ENCODE data around the gene MAGEC3. TPM values are rescaled to one million over a fixed set of nuclear protein-coding genes. Genes with fewer than 3 reads are reported as not detected.
"Not testable (repeated sequence)": the region's sequence is repeated elsewhere in the genome, so short reads cannot be mapped to it uniquely, and the experiment has no call there.

The MAGEC3 gene
- total RNA-seq, 1 experiment from 2014 or later = not detected

DNA sequence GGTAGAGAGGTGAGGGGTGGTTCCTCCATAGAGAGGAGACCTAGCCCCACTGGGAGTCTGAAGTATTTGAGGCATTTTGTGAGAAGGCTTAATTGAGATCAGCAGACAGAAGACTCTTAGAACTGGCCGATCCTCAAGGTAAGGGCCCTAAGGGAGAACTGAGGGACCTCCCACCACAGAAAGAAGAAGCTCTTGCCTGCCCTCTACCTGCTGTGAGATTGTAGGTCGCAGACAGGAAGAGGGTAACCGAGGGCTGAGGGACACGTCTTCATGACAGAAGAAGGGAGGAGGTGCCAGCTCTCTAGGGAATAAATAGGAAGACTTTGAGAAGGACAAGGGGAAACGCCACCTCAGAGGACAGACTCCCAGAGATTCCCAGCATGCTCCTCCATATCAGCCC, 41.5 kb downstream of the MAGEC3 start:
- intact Hi-C loops (cut with micrococcal nuclease; ENCODE audit: unreplicated experiment) = no loop called here
- CTCF ChIA-PET = no interaction called here
- Mint-ChIP-seq H3K4me1 (ENCODE audit: low read depth, unreplicated experiment) (no peaks in the 10 kb centered on the region), H3K27ac (ENCODE audit: unreplicated experiment) (no peak overlapping the region), H3K27me3 (ENCODE audit: unreplicated experiment) (no peaks in the 10 kb centered on the region), H3K36me3 (ENCODE audit: insufficient read depth, unreplicated experiment) (no peaks in the 10 kb centered on the region), H3K9me3 (ENCODE audit: low read depth, unreplicated experiment) (peaks cover 2% of the 10 kb centered on the region), H3K4me3 (ENCODE audit: low read depth, unreplicated experiment) (no peak overlapping the region)
- BruUV-seq (replicated peaks) = no TSS peak
- DNase-seq = no peak
- TF ChIP-seq CTCF (IDR thresholded peaks at IDR 0.05; ENCODE audit: unreplicated experiment) = no peak

GRCh38 chrX:141888811-141889210, 50.7 kb downstream of the MAGEC3 start:
- BruUV-seq (replicated peaks); H3K27me3 Mint-ChIP-seq (ENCODE audit: unreplicated experiment); H3K27ac Mint-ChIP-seq (ENCODE audit: unreplicated experiment); H3K36me3 Mint-ChIP-seq (ENCODE audit: insufficient read depth, unreplicated experiment); H3K4me1 Mint-ChIP-seq (ENCODE audit: low read depth, unreplicated experiment); intact Hi-C loops (cut with micrococcal nuclease; ENCODE audit: unreplicated experiment); H3K4me3 Mint-ChIP-seq (ENCODE audit: low read depth, unreplicated experiment); H3K9me3 Mint-ChIP-seq (ENCODE audit: low read depth, unreplicated experiment); CTCF ChIA-PET; DNase-seq: not testable (repeated sequence)

DNA sequence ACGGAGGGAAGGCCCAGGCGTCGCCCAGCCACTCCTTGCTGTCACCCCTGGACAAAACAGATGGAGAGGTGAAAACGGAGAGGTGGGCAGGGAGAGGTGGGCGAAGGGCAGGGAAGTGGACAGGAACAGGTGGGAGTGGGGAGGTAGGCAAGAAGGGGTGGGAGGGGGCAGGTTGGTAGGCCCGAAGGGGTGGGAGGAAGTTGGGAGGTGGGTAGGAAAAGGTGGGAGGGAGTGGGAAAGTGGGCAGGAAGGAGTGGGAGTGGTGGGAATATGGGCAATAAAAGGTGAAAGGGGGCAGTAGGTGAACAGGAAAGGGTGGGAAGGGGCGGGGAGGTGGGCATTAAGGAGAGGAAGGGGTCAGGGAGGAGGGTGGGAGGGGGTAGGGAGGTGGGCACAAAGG, 56.6 kb downstream of the MAGEC3 start:
- H3K27ac Mint-ChIP-seq (ENCODE audit: unreplicated experiment) = no peak overlapping the region
- H3K9me3 Mint-ChIP-seq (ENCODE audit: low read depth, unreplicated experiment) = peaks cover 2% of the 10 kb centered on the region
- intact Hi-C loops (cut with micrococcal nuclease; ENCODE audit: unreplicated experiment) = no loop called here
- H3K36me3 Mint-ChIP-seq (ENCODE audit: insufficient read depth, unreplicated experiment) = no peaks in the 10 kb centered on the region
- TF ChIP-seq CTCF (IDR thresholded peaks at IDR 0.05; ENCODE audit: unreplicated experiment) = no peak
- no peak overlapping the region for H3K4me3 Mint-ChIP-seq (ENCODE audit: low read depth, unreplicated experiment)
- DNase-seq = no peak
- no TSS peak for BruUV-seq (replicated peaks)
- H3K4me1 Mint-ChIP-seq (ENCODE audit: low read depth, unreplicated experiment) = no peaks in the 10 kb centered on the region
- H3K27me3 Mint-ChIP-seq (ENCODE audit: unreplicated experiment) = no peaks in the 10 kb centered on the region
- CTCF ChIA-PET = no interaction called here

DNA sequence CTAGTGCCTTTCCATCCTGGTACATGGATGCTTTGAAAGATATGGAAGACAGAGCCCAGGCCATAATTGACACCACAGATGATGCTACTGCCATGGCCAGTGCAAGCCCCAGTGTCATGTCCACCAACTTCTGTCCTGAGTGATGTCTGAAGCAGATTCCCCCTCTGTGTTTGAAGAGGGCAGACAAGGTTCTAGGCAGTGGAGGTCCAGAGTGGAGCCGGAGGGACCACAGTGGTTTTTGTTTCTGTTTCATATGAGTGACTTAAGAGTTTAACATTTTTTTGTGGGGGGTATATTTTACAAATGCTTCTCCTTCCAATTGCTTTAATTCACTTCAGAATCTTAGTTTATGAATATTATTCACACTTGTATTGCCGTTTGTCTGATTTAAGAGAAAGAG, 59.6 kb downstream of the MAGEC3 start:
- H3K27ac Mint-ChIP-seq (ENCODE audit: unreplicated experiment) = no peak overlapping the region
- no peak for TF ChIP-seq CTCF (IDR thresholded peaks at IDR 0.05; ENCODE audit: unreplicated experiment)
- no peaks in the 10 kb centered on the region for H3K27me3 Mint-ChIP-seq (ENCODE audit: unreplicated experiment)
- no peak overlapping the region for H3K4me3 Mint-ChIP-seq (ENCODE audit: low read depth, unreplicated experiment)
- no peak for DNase-seq
- CTCF ChIA-PET = no interaction called here
- H3K9me3 Mint-ChIP-seq (ENCODE audit: low read depth, unreplicated experiment) = peaks cover 2% of the 10 kb centered on the region
- no peaks in the 10 kb centered on the region for H3K4me1 Mint-ChIP-seq (ENCODE audit: low read depth, unreplicated experiment)
- intact Hi-C loops (cut with micrococcal nuclease; ENCODE audit: unreplicated experiment) = no loop called here
- BruUV-seq (replicated peaks) = no TSS peak
- H3K36me3 Mint-ChIP-seq (ENCODE audit: insufficient read depth, unreplicated experiment) = no peaks in the 10 kb centered on the region

- H3K4me1 Mint-ChIP-seq (ENCODE audit: low read depth, unreplicated experiment) = no peaks in the 10 kb centered on the region
- intact Hi-C loops (cut with micrococcal nuclease; ENCODE audit: unreplicated experiment) = no loop called here
- H3K9me3 Mint-ChIP-seq (ENCODE audit: low read depth, unreplicated experiment) = peaks cover 22% of the 10 kb centered on the region
- H3K36me3 Mint-ChIP-seq (ENCODE audit: insufficient read depth, unreplicated experiment) = no peaks in the 10 kb centered on the region
- TF ChIP-seq CTCF (IDR thresholded peaks at IDR 0.05; ENCODE audit: unreplicated experiment) = no peak
- H3K27ac Mint-ChIP-seq (ENCODE audit: unreplicated experiment) = no peak overlapping the region
- DNase-seq = no peak
- no peaks in the 10 kb centered on the region for H3K27me3 Mint-ChIP-seq (ENCODE audit: unreplicated experiment)
- H3K4me3 Mint-ChIP-seq (ENCODE audit: low read depth, unreplicated experiment) = no peak overlapping the region
- BruUV-seq (replicated peaks) = no TSS peak
- CTCF ChIA-PET = no interaction called here
These were observed 64.2 kb downstream of the MAGEC3 start for GRCh38 chrX:141902366-141902765.

All from Calu3 (cell line).